DMS79 treated with DMSO at 0.1 percent for 48 hours (cell line): Measurements from ENCODE around the gene SHISA2.

ENCODE experiments used
- DNase-seq: peaks from one replicate; lab custom pipeline; 2025; lab: John Stamatoyannopoulos, UW

The SHISA2 gene

DNA sequence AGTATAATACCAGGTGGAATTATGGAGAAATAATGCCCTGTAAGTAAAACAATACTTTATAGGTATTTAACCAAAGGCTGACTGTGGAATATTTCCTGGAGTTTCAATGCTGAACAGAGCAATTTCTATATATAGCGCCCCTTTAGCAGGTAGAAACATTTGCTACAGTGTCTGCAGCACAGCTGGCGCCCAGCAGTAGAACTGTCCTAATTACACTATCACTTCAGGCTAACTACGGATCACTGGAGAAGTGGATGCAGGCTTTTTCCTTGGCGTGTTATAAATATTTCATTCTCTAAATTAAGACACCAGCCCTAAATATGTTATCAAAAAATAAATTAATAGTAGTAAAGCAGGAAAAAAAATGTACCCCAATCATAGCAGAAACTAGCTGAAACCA lies 3.1 kb downstream of the SHISA2 start:
- DNase-seq, result peak; percentile 35

- no peak for DNase-seq
Measured at GRCh38 chr13:26047040-26047439, 4.8 kb downstream of the SHISA2 start.

GRCh38 chr13:26046639-26047038 lies 5.2 kb downstream of the SHISA2 start:
- DNase-seq, result no peak

GRCh38 chr13:26045142-26045541 lies 6.7 kb downstream of the SHISA2 start:
- DNase-seq, result no peak

- no peak for DNase-seq
Measured at GRCh38 chr13:26042785-26043184, 9.0 kb downstream of the SHISA2 start.

- peak; percentile 6 for DNase-seq
Measured at GRCh38 chr13:26041444-26041843, 10.4 kb downstream of the SHISA2 start.

DNA sequence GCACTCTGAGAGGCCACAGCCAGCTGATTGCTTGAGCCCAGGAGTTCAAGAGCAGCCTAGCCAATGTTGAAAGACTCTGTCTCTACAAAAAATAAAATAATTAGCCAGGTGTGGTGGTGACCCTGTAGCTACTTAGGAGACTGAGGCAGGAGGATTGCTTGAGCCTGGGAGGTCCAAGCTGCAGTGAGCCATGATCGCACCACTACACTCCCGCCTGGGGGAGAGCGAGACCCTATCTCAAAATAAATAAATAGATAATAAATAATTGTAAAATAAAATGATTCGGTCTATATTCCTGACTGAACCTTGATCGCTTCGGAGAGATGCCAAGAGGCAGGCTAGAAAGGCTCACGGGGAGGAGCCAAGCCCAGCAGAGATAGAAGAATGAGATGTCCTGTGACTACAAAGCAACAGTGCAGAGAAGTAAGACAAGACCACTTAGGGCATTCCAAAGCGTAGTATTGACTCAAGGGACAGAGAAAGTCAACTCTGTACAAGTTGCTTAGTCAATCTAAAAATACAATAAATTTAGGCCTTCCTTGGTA lies 12.8 kb downstream of the SHISA2 start:
- no peak for DNase-seq

GRCh38 chr13:26037302-26037701 lies 14.5 kb downstream of the SHISA2 start:
- DNase-seq, result no peak

GRCh38 chr13:26036383-26036782 lies 15.4 kb downstream of the SHISA2 start:
- no peak for DNase-seq

DNA sequence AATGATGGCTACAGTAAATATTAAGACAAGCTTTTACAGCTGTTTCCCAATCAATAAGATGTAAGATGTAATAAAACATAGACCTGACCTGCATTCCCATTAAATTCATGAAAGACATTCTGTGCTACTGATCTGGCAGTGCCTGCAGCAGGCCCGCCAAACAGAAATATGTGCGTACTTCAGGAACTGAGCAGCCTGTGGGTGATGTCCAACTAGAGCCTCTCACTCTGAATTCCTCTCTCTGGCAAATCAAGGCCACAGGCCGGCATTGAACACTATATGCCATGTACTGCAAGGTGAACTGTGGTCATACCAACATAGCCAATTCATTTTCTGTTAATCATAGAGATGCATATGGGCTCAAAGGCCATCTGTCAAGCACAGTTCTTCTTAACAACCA lies 17.8 kb downstream of the SHISA2 start:
- no peak for DNase-seq

DNA sequence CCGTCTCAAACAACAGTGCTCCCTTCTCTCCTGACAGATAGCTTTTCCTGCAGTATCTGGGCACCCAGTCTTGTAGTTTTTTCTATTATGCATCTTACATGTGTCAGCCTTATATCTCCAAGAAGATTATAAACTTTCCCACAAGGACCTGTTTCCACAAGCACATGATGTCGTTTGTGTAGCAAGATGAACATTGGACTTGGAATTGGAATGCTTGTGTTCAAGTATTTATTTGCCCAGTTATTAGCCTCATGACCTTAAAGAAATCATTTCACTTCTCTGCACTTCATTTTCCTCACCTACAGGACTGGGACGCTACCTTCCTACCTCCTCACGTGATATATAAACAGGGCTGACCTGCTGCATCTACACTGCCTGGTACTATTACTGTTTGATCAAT lies 21.5 kb downstream of the SHISA2 start:
- no peak for DNase-seq

DNA sequence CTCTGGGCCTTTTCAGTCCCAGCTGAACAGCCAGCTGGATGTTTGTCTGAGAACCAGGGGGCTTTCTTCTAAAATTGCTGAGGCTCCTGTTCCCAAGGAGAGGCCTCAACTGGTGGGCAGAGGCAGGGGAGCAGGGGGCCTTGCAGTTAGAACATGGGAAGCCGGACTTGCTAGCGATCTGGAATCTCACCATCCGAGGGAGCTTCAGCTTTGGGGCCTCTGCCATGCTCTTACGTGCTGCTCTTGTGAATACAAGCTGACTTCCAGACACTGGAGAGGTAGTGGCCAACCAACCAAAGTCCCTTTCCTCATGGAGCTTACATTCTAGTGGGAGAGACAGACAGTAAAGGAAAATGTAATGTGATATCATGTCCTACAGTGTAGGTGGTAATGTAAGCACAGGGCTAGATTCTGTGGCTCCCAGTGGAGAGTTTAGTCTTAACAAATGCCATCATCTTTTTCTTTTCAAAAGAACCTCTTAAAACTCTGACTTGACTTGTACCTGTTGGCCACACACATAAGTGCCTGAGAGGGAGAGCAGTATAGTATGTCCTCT lies 22.2 kb downstream of the SHISA2 start:
- DNase-seq, result no peak

GRCh38 chr13:26026211-26026610 lies 25.6 kb downstream of the SHISA2 start:
- DNase-seq, result no peak

GRCh38 chr13:26025771-26026170 lies 26.0 kb downstream of the SHISA2 start:
- no peak for DNase-seq

- DNase-seq, result peak; percentile 22
Measured at GRCh38 chr13:26025196-26025595, 26.6 kb downstream of the SHISA2 start.

DNA sequence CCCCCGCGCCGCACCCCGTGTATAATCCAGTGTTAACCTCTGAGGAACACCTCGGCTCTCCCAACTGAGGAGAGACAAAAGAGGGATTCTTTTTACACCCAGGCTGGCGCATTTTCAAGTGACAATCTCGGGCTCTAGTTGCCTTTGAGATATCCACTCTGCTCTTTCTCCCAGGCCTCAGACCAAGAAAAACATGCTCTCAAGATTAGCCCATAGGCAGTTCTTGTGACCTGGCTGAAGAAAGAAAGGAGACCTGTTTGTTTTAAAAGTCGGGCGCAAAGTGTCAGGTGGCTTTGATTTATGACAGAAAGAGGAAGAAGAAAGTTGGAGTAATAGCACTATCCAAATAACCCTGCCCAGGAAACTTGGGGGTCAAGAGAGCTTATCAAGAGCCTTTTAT lies 27.3 kb downstream of the SHISA2 start:
- DNase-seq, result peak; percentile 29

DNA sequence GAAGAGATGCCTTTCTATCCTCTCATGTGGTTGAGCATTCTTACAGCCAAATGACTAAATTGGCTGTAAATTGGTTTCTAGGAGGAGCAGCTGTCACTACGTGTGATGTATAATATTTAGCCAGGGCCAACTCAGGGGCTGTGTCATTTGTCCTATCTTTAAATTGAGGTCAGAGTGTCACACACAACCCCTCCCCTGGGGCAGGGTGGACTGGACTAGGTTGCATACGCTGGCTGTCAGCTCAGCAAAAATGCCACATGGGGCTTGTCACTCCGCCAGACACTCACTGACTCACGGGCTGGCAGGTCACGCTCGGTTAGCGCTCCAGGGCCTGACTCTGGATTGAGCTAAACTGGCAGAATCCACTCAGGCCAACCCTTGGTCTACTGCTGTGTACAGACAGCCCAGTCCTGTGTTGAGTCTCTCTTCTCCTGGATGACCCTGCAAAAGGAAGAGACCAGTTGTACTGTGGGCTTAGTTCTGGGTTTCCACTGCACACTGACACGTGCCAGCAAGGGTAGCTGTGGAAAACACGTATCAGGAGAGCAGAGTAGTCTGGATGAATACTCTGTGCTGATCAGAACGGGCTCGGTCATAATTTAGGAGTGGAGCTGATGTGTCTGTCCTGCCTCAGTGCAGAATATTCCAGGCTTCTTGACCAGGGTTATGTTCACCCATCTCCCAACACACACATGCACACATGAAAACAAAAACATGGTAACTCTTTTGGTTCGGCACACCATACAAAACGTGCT lies 29.1 kb downstream of the SHISA2 start:
- DNase-seq, result peak; percentile 85

DNA sequence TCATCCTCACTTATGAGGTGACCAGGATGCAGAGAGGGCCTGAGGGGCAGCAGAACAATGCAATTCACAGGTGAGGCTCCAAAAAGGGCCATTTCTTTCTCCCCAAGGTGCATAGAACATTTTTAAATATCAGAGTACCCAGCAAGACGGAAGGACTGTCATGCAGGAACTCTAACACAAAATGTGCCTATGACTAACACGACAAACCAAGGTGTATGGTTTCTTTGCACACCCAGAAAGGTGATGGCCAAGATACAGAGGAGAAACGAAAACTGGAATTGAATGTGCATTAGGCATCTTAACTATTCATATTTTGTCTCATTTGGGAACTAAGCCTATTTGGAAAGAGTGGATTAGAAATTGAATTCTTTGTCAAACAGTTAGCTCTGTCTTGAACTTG lies 29.9 kb downstream of the SHISA2 start:
- no peak for DNase-seq

DNA sequence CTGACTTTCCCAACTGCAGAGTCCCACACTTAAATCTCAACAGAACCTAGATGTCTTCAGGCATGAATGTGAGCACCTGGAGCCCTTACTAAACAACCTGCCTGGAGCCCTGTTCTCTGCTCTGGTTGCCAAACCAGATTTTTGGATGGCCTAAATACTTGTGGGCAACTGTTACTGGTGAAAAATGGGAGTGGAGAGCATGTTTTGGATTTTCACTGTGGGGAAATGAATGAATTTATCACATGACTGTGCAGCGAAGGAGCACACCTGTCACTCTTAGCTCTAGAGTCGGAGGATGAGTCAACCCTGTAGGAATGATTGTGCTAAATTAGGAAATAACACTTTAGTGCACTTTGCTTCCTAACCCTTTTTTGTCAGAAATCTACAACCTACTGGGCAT lies 30.3 kb downstream of the SHISA2 start:
- DNase-seq, result no peak

DNA sequence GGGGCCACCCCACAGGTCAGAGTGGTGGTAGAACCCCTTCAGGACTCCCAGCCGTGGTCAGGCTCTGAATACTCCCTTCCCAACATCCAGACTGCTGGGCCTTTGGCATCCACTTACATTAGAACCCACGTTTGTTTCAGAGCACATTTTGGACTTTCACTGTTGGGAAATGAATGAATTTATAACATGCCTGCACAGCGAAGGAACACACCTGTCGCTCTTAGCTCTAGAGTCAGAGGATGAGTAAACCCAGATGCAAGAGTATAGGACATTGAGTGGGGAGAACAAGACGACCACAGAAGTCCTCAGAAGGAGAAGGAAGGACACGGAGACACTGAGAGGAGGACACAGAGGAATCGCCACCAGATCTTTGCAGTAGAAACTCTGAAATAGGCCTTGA lies 30.9 kb downstream of the SHISA2 start:
- DNase-seq, result no peak

GRCh38 chr13:26019881-26020870 lies 31.6 kb downstream of the SHISA2 start:
- no peak for DNase-seq

- DNase-seq, result no peak
Measured at GRCh38 chr13:26019251-26019650, 32.6 kb downstream of the SHISA2 start.
